AG04449 (cell line): Measurements from ENCODE around the gene TMEM63A.

Source experiments
- CTCF ChIA-PET: fragments of 350-600 bp; formaldehyde crosslinking; extraction: SDS; loops from one replicate; lab custom pipeline; 2021; ENCODE audit warnings: antibody characterized with exemption; lab: Yijun Ruan, JAX
- POLR2A ChIA-PET: fragments of 400-600, 350-600 bp; formaldehyde crosslinking; extraction: SDS; loops from one replicate; lab custom pipeline; 2020; ENCODE audit warnings: antibody characterized with exemption, inconsistent platforms; lab: Yijun Ruan, JAX
- DNase-seq: peaks from one replicate; pipeline ENCODE4 v3.0.0-alpha.2; 2010; ENCODE audit warnings: low read depth, low spot score
- H3K4me3 ChIP-seq: 2 replicates; pipeline ENCODE4 v1.5.1; 2011; ENCODE audit warnings: low read depth, mild to moderate bottlenecking, control low read depth, low read length
- TF ChIP-seq, protein P1 (sequence below): IDR thresholded peaks from one replicate; pipeline ENCODE4 v1.5.1; 2011; ENCODE audit warnings: mild to moderate bottlenecking, moderate library complexity, low read length, control low read depth, inconsistent platforms; ENCODE audit not compliant: insufficient read depth; ENCODE audit errors: missing control alignments

TMEM63A gene

GRCh38 chr1:225861834-225862580 is 20.2 kb downstream of the TMEM63A start:
- ChIA-PET CTCF (interaction anchor here (1.3 kb wide), 1 partner anchor 8 kb away, joined by 4 read pairs; no protein-coding TSS in a partner anchor), POLR2A (no interaction called here)
- no peak overlapping the region for H3K4me3 ChIP-seq
- TF ChIP-seq, protein P1, sequence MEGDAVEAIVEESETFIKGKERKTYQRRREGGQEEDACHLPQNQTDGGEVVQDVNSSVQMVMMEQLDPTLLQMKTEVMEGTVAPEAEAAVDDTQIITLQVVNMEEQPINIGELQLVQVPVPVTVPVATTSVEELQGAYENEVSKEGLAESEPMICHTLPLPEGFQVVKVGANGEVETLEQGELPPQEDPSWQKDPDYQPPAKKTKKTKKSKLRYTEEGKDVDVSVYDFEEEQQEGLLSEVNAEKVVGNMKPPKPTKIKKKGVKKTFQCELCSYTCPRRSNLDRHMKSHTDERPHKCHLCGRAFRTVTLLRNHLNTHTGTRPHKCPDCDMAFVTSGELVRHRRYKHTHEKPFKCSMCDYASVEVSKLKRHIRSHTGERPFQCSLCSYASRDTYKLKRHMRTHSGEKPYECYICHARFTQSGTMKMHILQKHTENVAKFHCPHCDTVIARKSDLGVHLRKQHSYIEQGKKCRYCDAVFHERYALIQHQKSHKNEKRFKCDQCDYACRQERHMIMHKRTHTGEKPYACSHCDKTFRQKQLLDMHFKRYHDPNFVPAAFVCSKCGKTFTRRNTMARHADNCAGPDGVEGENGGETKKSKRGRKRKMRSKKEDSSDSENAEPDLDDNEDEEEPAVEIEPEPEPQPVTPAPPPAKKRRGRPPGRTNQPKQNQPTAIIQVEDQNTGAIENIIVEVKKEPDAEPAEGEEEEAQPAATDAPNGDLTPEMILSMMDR, result no peak
- DNase-seq, result no peak

DNA sequence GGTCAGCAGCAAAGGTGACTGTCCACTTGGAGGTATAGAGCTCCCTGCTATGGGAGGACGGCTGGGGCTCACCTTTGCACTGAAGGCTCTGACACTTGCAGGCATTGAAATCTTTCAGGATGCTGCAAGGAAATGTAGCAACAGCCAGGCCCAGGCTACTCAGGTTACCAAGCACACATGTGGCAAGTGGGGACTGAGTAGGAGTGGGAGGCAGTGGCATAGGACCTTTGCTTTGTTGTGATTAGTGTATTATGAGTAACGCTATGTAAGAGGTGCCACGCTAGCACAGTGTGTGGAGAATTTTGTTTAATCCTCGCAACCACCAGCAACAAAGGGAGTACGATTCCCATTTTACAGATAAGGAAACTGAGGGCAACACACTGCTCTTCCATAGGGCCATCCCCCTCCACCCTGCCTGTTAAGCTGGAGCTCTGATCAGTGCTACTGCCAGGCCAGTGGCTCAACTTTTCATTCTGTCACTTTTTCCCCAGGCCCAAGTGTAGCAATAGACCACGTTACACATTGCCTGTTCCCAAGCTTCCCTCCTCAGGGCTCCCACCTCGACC is 21.2 kb downstream of the TMEM63A start:
- POLR2A ChIA-PET, result no interaction called here
- CTCF ChIA-PET, result interaction anchor here (1.4 kb wide), 1 partner anchor 22 kb away, joined by 4 read pairs; the partner anchor contains the start of gene TMEM63A
- no peak for DNase-seq
- TF ChIP-seq, protein P1, result no peak
- H3K4me3 ChIP-seq, result no peak overlapping the region

DNA sequence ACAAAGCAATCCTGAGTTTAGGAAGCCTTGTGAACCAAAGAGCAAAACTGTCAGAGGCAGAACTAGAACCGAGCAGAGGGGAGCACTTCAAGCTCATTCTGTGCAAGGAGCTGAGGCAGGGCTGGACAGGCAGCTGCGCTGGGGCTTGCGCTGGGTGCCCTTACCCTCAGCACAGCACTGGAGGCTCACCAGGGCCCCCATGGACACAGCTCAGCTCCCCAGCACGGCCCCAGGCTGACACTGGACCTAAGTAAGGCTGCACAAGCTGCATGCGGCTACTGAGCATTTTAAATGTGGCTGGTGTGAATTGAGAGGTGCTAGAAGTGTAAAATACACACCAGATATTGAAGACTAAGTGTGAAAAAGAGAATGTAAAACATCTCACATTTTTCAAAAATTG is 22.1 kb downstream of the TMEM63A start:
- no peak overlapping the region for H3K4me3 ChIP-seq
- ChIA-PET CTCF (interaction anchor here (1.4 kb wide), 1 partner anchor 23 kb away, joined by 4 read pairs; the partner anchor contains the start of gene TMEM63A), POLR2A (interaction anchor here (0.6 kb wide), 1 partner anchor 51 kb away, joined by 3 read pairs; no protein-coding TSS in a partner anchor)
- DNase-seq, result no peak
- TF ChIP-seq, protein P1, result no peak

GRCh38 chr1:225859151-225859550 is 23.0 kb downstream of the TMEM63A start:
- POLR2A ChIA-PET, result interaction anchor here (0.6 kb wide), 1 partner anchor 50 kb away, joined by 3 read pairs; no protein-coding TSS in a partner anchor

GRCh38 chr1:225857256-225857655 is 24.9 kb downstream of the TMEM63A start:
- CTCF ChIA-PET, result interaction anchor here (1.1 to 1.9 kb wide), 5 partner anchors 8 to 383 kb away, joined by 3 to 6 read pairs (median 5); partner anchors contain the start of gene TMEM63A
- DNase-seq, result no peak
- H3K4me3 ChIP-seq, result no peak overlapping the region
- TF ChIP-seq, protein P1, result no peak
- POLR2A ChIA-PET, result no interaction called here

More at GRCh38 chr1:225859151-225859550, 23.0 kb downstream of the TMEM63A start:
- H3K4me3 ChIP-seq, result no peak overlapping the region
- CTCF ChIA-PET, result interaction anchor here (1.1 to 1.9 kb wide), 2 partner anchors 13 to 385 kb away, joined by 3 to 6 read pairs; no protein-coding TSS in a partner anchor
- DNase-seq, result no peak
- TF ChIP-seq, protein P1, result no peak
